SK-N-SH (cell line): Measurements from ENCODE around the gene DLD.
"Not testable (repeated sequence)": the region's sequence is repeated elsewhere in the genome, so short reads cannot be mapped to it uniquely, and the experiment has no call there.

Source experiments
- CTCF ChIP-seq: fragments of 200-600 bp; sonication (generic); IDR thresholded peaks from 2 replicates; pipeline ENCODE4 v1.6.1; 2017; ENCODE audit warnings: antibody characterized with exemption, mild to moderate bottlenecking, moderate library complexity
- GABPA ChIP-seq: IDR thresholded peaks from 2 replicates; pipeline ENCODE4 v1.4.0; 2012; ENCODE audit warnings: low read depth, mild to moderate bottlenecking
- TF ChIP-seq, protein P1 (sequence below): fragments of 150-350 bp; IDR thresholded peaks from 2 replicates; pipeline ENCODE4 v1.6.1; 2017; ENCODE audit warnings: antibody characterized with exemption, low read length, low read depth, borderline replicate concordance

- not testable (repeated sequence) for TF ChIP-seq CTCF, GABPA
- TF ChIP-seq, protein P1, sequence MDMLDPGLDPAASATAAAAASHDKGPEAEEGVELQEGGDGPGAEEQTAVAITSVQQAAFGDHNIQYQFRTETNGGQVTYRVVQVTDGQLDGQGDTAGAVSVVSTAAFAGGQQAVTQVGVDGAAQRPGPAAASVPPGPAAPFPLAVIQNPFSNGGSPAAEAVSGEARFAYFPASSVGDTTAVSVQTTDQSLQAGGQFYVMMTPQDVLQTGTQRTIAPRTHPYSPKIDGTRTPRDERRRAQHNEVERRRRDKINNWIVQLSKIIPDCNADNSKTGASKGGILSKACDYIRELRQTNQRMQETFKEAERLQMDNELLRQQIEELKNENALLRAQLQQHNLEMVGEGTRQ = not testable (repeated sequence)
Observed at GRCh38 chr7:107847836-107848175, 43.2 kb upstream of the DLD start.
